HL-60 (cell line): ENCODE data around the gene ZNRF1.
"Not testable (repeated sequence)": the region's sequence is repeated elsewhere in the genome, so short reads cannot be mapped to it uniquely, and the experiment has no call there.

Experiments used
- DNase-seq, 2 experiments: peaks; one replicate each; pipeline ENCODE4 v3.0.0-alpha.2; 2010 to 2020; ENCODE audit warnings: low read depth in 1 of 2, low spot score in 1 of 2
- H3K27ac ChIP-seq: fragments of 250-450 bp; sonication (Bioruptor Pico); replicated peaks from 2 replicates; pipeline ENCODE4 v1.5.1; 2020; ENCODE audit warnings: mild to moderate bottlenecking, moderate library complexity
- H3K27me3 ChIP-seq: fragments of 250-450 bp; sonication (Bioruptor Pico); 2 replicates; pipeline ENCODE4 v1.5.1; 2021; ENCODE audit warnings: mild to moderate bottlenecking, moderate library complexity; ENCODE audit not compliant: insufficient read depth, poor library complexity, severe bottlenecking
- H3K4me3 ChIP-seq: replicated peaks from 2 replicates; pipeline ENCODE4 v1.5.1; 2011; ENCODE audit warnings: mild to moderate bottlenecking, control low read depth, low read length; ENCODE audit not compliant: insufficient read depth
- CTCF ChIP-seq: IDR thresholded peaks from one replicate; pipeline ENCODE4 v1.5.1; 2011; ENCODE audit warnings: low read length, control low read depth, inconsistent platforms; ENCODE audit not compliant: insufficient read depth
- GABPA ChIP-seq: IDR thresholded peaks from 2 replicates; pipeline ENCODE4 v1.6.1; 2012; ENCODE audit warnings: low read depth
- POLR2AphosphoS5 ChIP-seq: IDR thresholded peaks from 2 replicates; pipeline ENCODE4 v1.6.1; 2012; ENCODE audit warnings: low read depth
- REST ChIP-seq: IDR thresholded peaks from 2 replicates; pipeline ENCODE4 v1.6.1; 2012; ENCODE audit warnings: low read depth; ENCODE audit not compliant: insufficient replicate concordance
- SPI1 ChIP-seq: IDR thresholded peaks from 2 replicates; pipeline ENCODE4 v1.6.1; 2012; ENCODE audit warnings: low read depth, mild to moderate bottlenecking, borderline replicate concordance

ZNRF1 gene

GRCh38 chr16:75024182-75024581 lies 25.4 kb downstream of the ZNRF1 start:
- TF ChIP-seq GABPA (no peak), REST (no peak), POLR2AphosphoS5 (no peak), SPI1 (no peak), CTCF (no peak)
- H3K4me3 ChIP-seq, result no peak overlapping the region

GRCh38 chr16:75024594-75024993 lies 25.8 kb downstream of the ZNRF1 start:
- H3K4me3 ChIP-seq, result no peak overlapping the region
- TF ChIP-seq POLR2AphosphoS5, result peak; percentile 61; the same call in 1 of the 2 replicates
- TF ChIP-seq SPI1, result peak; percentile 24; the same call in 1 of the 2 replicates
- TF ChIP-seq REST, result no peak
- TF ChIP-seq GABPA, result peak; percentile 48; the same call in 1 of the 2 replicates
- peak in 1 of 2 experiments; percentile 70 for DNase-seq

More at GRCh38 chr16:75024182-75024581, 25.4 kb downstream of the ZNRF1 start:
- DNase-seq, result no peak
- Histone ChIP-seq H3K27ac (no peak overlapping the region), H3K27me3 (no peaks in the 10 kb centered on the region)

GRCh38 chr16:75025761-75026160 lies 26.9 kb downstream of the ZNRF1 start:
- Histone ChIP-seq H3K27ac (no peak overlapping the region), H3K4me3 (no peak overlapping the region), H3K27me3 (no peaks in the 10 kb centered on the region)
- DNase-seq, result no peak
- TF ChIP-seq REST (no peak), GABPA (no peak), CTCF (no peak), SPI1 (no peak), POLR2AphosphoS5 (no peak)

More at GRCh38 chr16:75024594-75024993, 25.8 kb downstream of the ZNRF1 start:
- no peaks in the 10 kb centered on the region for H3K27me3 ChIP-seq
- H3K27ac ChIP-seq, result no peak overlapping the region

- not testable (repeated sequence) for DNase-seq, H3K27me3 ChIP-seq, H3K4me3 ChIP-seq, H3K27ac ChIP-seq
These were observed 27.5 kb downstream of the ZNRF1 start for GRCh38 chr16:75026239-75026891.
